Myometrial cell (primary cell): ENCODE measurements around the gene IPO11. TPM values are rescaled to one million over a fixed set of nuclear protein-coding genes. Genes with fewer than 3 reads are reported as not detected.

ENCODE experiments used
- total RNA-seq: library from RNA; depleted of rRNA; stranded (reverse); fragments of >200 nt; gene quantifications from 2 replicates; pipeline ENCODE4 v1.2.3, GENCODE V29; 2015

The IPO11 gene
- 13.8 and 16.1 TPM in 2 replicates for total RNA-seq

GRCh38 chr5:62412549-62413329, at the start of gene IPO11:
Gene IPO11, plus strand, starts transcription at chr5:62412763. Its CDS starts 24,517 bp downstream, at chr5:62437280.

GRCh38 chr5:62403411-62404250, 8.9 kb upstream of the IPO11 start, which contains the start of gene DIMT1:
Gene DIMT1, minus strand, starts transcription at chr5:62403905. Its CDS starts 133 bp downstream, at chr5:62403772.

GRCh38 chr5:62578540-62578939, 166.0 kb downstream of the IPO11 start, which contains the start of gene LRRC70:
Gene LRRC70, plus strand, starts transcription at chr5:62578819. Its CDS starts 620 bp downstream, at chr5:62579439.

Other genes with a start within 250 kb of the IPO11 start
- 25.1 and 29.6 TPM in 2 replicates for gene KIF2A, start 106.6 kb upstream of the IPO11 start, total RNA-seq
- 36.5 and 64.3 TPM in 2 replicates for gene DIMT1, start 8.9 kb upstream of the IPO11 start, total RNA-seq
- under 0.01 TPM in 1 of 2 replicates, not detected in the other for gene LRRC70, start 166.1 kb downstream of the IPO11 start, total RNA-seq